Endothelial cell of umbilical vein (primary cell): ENCODE measurements around the gene LMCD1. TPM values are rescaled to one million over a fixed set of nuclear protein-coding genes. Genes with fewer than 3 reads are reported as not detected.

Experiments
- BruUV-seq: library from RNA; stranded (reverse); fragments of 400-500 nt; replicated peaks from 2 replicates; lab custom pipeline; 2021; lab: Mats Ljungman, UMichigan
- CTCF ChIA-PET: fragments of 300-600, 350-600 bp; sonication (Branson Sonifier 250); formaldehyde crosslinking; loops from one replicate; lab custom pipeline; 2021; ENCODE audit warnings: antibody characterized with exemption, inconsistent platforms; lab: Charles Lee
- POLR2A ChIA-PET: fragments of 300-600, 350-600 bp; sonication (Branson Sonifier 250); formaldehyde crosslinking; loops from one replicate; lab custom pipeline; 2021; ENCODE audit warnings: antibody characterized with exemption, inconsistent platforms; lab: Charles Lee
- DNase-seq: peaks from one replicate; pipeline ENCODE4 v3.0.0-alpha.2; 2011; ENCODE audit warnings: low read depth, low spot score
- FAIRE-seq: peaks from 2 replicates; lab custom pipeline; 2011; peaks lifted over from hg19 to GRCh38; lab: Jason Lieb, UNC
- H2AFZ ChIP-seq: 2 replicates; pipeline ENCODE4 v1.6.0; 2012; ENCODE audit warnings: low read depth, low read length, control low read depth, inconsistent platforms
- H3K27ac ChIP-seq: 2 replicates; pipeline ENCODE4 v1.5.1; 2011; ENCODE audit warnings: low read depth, mild to moderate bottlenecking, control low read depth, low read length, moderate library complexity; ENCODE audit not compliant: insufficient read depth
- H3K27me3 ChIP-seq, 2 experiments: 2 replicates each; pipeline versions ENCODE4 v1.6.0 to v1.6.1; 2011; ENCODE audit warnings: low read length in 2 of 2, mixed read lengths in 1 of 2; ENCODE audit not compliant: control insufficient read depth in 2 of 2, insufficient read depth in 2 of 2
- H3K36me3 ChIP-seq, 2 experiments: 2 replicates in 1 of 2; 3 replicates in 1 of 2; pipeline ENCODE4 v1.5.1; 2011; ENCODE audit warnings: low read length in 2 of 2, mild to moderate bottlenecking in 1 of 2, moderate library complexity in 1 of 2; ENCODE audit not compliant: control insufficient read depth in 2 of 2, insufficient read depth in 2 of 2; ENCODE audit errors: extremely low read depth in 1 of 2
- H3K4me1 ChIP-seq: 3 replicates; pipeline ENCODE4 v1.5.1; 2011; ENCODE audit warnings: mild to moderate bottlenecking, low read length; ENCODE audit not compliant: control insufficient read depth, insufficient read depth; ENCODE audit errors: extremely low read depth
- H3K4me2 ChIP-seq: 2 replicates; pipeline ENCODE4 v1.6.1; 2011; ENCODE audit warnings: low read length, control low read depth, mixed read lengths; ENCODE audit not compliant: insufficient read depth
- H3K4me3 ChIP-seq, 3 experiments: fragments of 200-600 bp in 1 of 3; sonication (generic), shearing (Covaris generic) in 1 of 3; replicated peaks in 1 of 3; 2 replicates each; pipeline ENCODE4 v1.5.1; 2011 to 2016; ENCODE audit warnings: control low read depth in 3 of 3, low read length in 3 of 3, mild to moderate bottlenecking in 2 of 3, inconsistent platforms in 1 of 3, low read depth in 1 of 3, moderate library complexity in 1 of 3; ENCODE audit not compliant: insufficient read depth in 1 of 3
- H3K79me2 ChIP-seq: 2 replicates; pipeline ENCODE4 v1.6.0; 2012; ENCODE audit warnings: low read length, inconsistent platforms; ENCODE audit not compliant: control insufficient read depth, insufficient read depth
- H3K9ac ChIP-seq: replicated peaks from 2 replicates; pipeline ENCODE3; 2011; ENCODE audit warnings: low read length, control low read depth; ENCODE audit not compliant: insufficient read depth; ENCODE audit errors: extremely low read depth
- H3K9me1 ChIP-seq: replicated peaks from 3 replicates; pipeline ENCODE4 v1.6.0; 2011; ENCODE audit warnings: mild to moderate bottlenecking, low read length; ENCODE audit not compliant: control insufficient read depth, insufficient read depth; ENCODE audit errors: extremely low read depth
- H3K9me3 ChIP-seq: replicated peaks from 2 replicates; pipeline ENCODE4 v1.5.1; 2012; ENCODE audit warnings: low read length, inconsistent platforms; ENCODE audit not compliant: control insufficient read depth, insufficient read depth
- H4K20me1 ChIP-seq: replicated peaks from 2 replicates; pipeline ENCODE3; 2011; ENCODE audit warnings: mild to moderate bottlenecking, low read length; ENCODE audit not compliant: control insufficient read depth, insufficient read depth; ENCODE audit errors: extremely low read depth
- EZH2 ChIP-seq: IDR thresholded peaks from 2 replicates; pipeline ENCODE4 v1.6.1; 2012; ENCODE audit warnings: borderline replicate concordance, low read depth, mild to moderate bottlenecking, moderate library complexity, low read length, inconsistent platforms; ENCODE audit not compliant: severe bottlenecking
- GATA2 ChIP-seq: IDR thresholded peaks from 2 replicates; pipeline ENCODE4 v1.7.0; 2011; ENCODE audit warnings: low read depth, mild to moderate bottlenecking, moderate library complexity, mixed read lengths, low read length; ENCODE audit not compliant: insufficient read length, insufficient read depth
- JUN ChIP-seq: IDR thresholded peaks from 2 replicates; pipeline ENCODE4 v1.6.1; 2011; ENCODE audit warnings: borderline replicate concordance, low read depth; ENCODE audit not compliant: insufficient read length, insufficient read depth
- MYC ChIP-seq: IDR thresholded peaks from one replicate; pipeline ENCODE4 v1.6.1; 2011; ENCODE audit warnings: mild to moderate bottlenecking, low read depth, low read length
- POLR2A ChIP-seq: IDR thresholded peaks from 2 replicates; pipeline ENCODE4 v1.6.1; 2012; ENCODE audit warnings: low read depth, mild to moderate bottlenecking, control low read depth, low read length
- POLR2AphosphoS5 ChIP-seq: IDR thresholded peaks from 2 replicates; pipeline ENCODE4 v1.6.1; 2012; ENCODE audit warnings: low read depth, mild to moderate bottlenecking, control low read depth, low read length, moderate library complexity; ENCODE audit not compliant: insufficient read depth
- dilution Hi-C: fragments of 300-500 bp; cut with MboI; formaldehyde crosslinking; loops from one replicate; pipeline ENCODE4 v1.15.0; 2019; ENCODE audit warnings: low sequenced_read_pairs; ENCODE audit not compliant: extremely low pct_ligation_motif_present
- intact Hi-C: fragments of 100-400 bp; cut with micrococcal nuclease; formaldehyde crosslinking; loops from one replicate; pipeline ENCODE4 v1.10.0; 2022
- polyA plus RNA-seq, 4 experiments: library from polyadenylated mRNA; depleted of rRNA in 3 of 4; stranded (reverse) in 3 of 4; unstranded in 1 of 4; fragments of >200 nt; gene quantifications; 2 replicates each; pipeline versions ENCODE4 v1.2.1 to v1.2.3, GENCODE V29; 2011 to 2012; ENCODE audit warnings: missing spikeins in 1 of 4
- total RNA-seq: library from RNA; stranded (reverse); gene quantifications from 2 replicates; pipeline ENCODE4 v1.2.3, GENCODE V29; 2021
- TF ChIP-seq, protein P1 (sequence below): IDR thresholded peaks from 2 replicates; pipeline ENCODE4 v1.6.1; 2011; ENCODE audit not compliant: insufficient read depth, insufficient read length

LMCD1 gene
- total and polyA plus RNA-seq, 2 donors (not counting 3 experiments of a cell fraction or from before 2014, with no cell fraction given), result 7.6 to 14.5 TPM

DNA sequence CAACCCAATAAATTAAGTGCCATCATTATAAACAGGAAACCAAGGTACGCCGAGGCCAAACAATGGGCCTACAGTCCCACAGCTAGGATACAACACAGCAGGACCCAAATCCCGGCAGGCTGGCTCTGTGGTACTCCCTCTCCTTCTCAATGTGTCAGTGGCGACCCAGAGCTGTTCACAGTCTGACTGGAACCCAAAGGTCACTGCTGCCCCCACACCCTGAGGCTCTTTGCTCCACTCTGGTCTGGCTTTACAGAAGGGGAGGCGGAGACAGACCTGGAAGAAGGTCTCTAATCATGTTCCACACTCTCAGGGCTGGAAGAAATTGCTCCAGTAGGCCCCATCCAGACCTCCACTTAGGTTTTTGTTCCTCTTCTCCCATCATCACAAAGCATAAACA is 48.5 kb upstream of the LMCD1 start:
- no peak overlapping the region for H3K9ac ChIP-seq
- H3K4me2 ChIP-seq, result no peak overlapping the region
- no peaks in the 10 kb centered on the region for H4K20me1 ChIP-seq
- no peak for FAIRE-seq
- intact Hi-C loops (no loop called here), dilution Hi-C loops (no loop called here)
- no peaks in the 10 kb centered on the region for H3K36me3 ChIP-seq
- POLR2A ChIA-PET, result no interaction called here
- no peak overlapping the region for H3K27ac ChIP-seq
- no peaks in the 10 kb centered on the region for H3K9me1 ChIP-seq
- no peak overlapping the region for H2AFZ ChIP-seq
- DNase-seq, result no peak
- H3K4me3 ChIP-seq, result no peak overlapping the region
- no TSS peak for BruUV-seq
- no peak for TF ChIP-seq JUN
- no peak for TF ChIP-seq POLR2A
- no peak for TF ChIP-seq EZH2
- TF ChIP-seq GATA2, result no peak
- TF ChIP-seq, protein P1, sequence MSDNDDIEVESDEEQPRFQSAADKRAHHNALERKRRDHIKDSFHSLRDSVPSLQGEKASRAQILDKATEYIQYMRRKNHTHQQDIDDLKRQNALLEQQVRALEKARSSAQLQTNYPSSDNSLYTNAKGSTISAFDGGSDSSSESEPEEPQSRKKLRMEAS, result no peak
- no peaks in the 10 kb centered on the region for H3K79me2 ChIP-seq
- no peaks in the 10 kb centered on the region for H3K9me3 ChIP-seq
- H3K4me1 ChIP-seq, result no peaks in the 10 kb centered on the region
- H3K27me3 ChIP-seq, result no peaks in the 10 kb centered on the region
- CTCF ChIA-PET, result no interaction called here

- intact Hi-C loops (no loop called here), dilution Hi-C loops (no loop called here)
- ChIA-PET CTCF (interaction anchor here (1.1 to 1.5 kb wide), 3 partner anchors 10 to 17 kb away, joined by 3 to 4 read pairs (median 3); no protein-coding TSS in a partner anchor), POLR2A (no interaction called here)
- TF ChIP-seq MYC (no peak), POLR2AphosphoS5 (no peak), GATA2 (no peak), EZH2 (no peak), POLR2A (no peak), JUN (no peak)
- Histone ChIP-seq H3K9me1 (no peaks in the 10 kb centered on the region), H3K4me2 (no peak overlapping the region), H3K9ac (no peak overlapping the region), H3K4me3 (no peak overlapping the region), H3K27ac (no peak overlapping the region), H3K27me3 (no peaks in the 10 kb centered on the region), H3K9me3 (no peaks in the 10 kb centered on the region), H2AFZ (no peak overlapping the region), H3K36me3 (no peaks in the 10 kb centered on the region), H3K79me2 (no peaks in the 10 kb centered on the region), H4K20me1 (no peaks in the 10 kb centered on the region), H3K4me1 (no peaks in the 10 kb centered on the region)
- no TSS peak for BruUV-seq
- FAIRE-seq (no peak), DNase-seq (no peak)
Measured at GRCh38 chr3:8455526-8456411, 45.9 kb upstream of the LMCD1 start.
